H9 (cell line): Measurements from ENCODE around the gene SAV1. TPM values are rescaled to one million over a fixed set of nuclear protein-coding genes. Genes with fewer than 3 reads are reported as not detected.

ENCODE experiments used
- DNase-seq: peaks from one replicate; pipeline ENCODE4 v3.0.0-alpha.2; 2017
- H2AFZ ChIP-seq: one replicate; pipeline ENCODE4 v1.6.1; 2013; ENCODE audit warnings: mild to moderate bottlenecking, low read length, control low read depth, moderate library complexity
- H2AK5ac ChIP-seq: 2 replicates; pipeline ENCODE4 v1.6.1; 2013; ENCODE audit warnings: low read length, control low read depth, mixed read lengths; ENCODE audit not compliant: insufficient read length
- H2BK120ac ChIP-seq: one replicate; pipeline ENCODE4 v1.6.1; 2013; ENCODE audit warnings: low read depth, mild to moderate bottlenecking, low read length, control low read depth, inconsistent platforms; ENCODE audit not compliant: poor library complexity, severe bottlenecking
- H2BK12ac ChIP-seq: 2 replicates; pipeline ENCODE4 v1.6.1; 2013; ENCODE audit warnings: low read length, control low read depth, mixed read lengths, low read depth; ENCODE audit not compliant: insufficient read length
- H2BK15ac ChIP-seq: 2 replicates; pipeline ENCODE4 v1.6.1; 2013; ENCODE audit warnings: low read depth, low read length, control low read depth
- H2BK20ac ChIP-seq: one replicate; pipeline ENCODE4 v1.6.1; 2013; ENCODE audit warnings: low read depth, mild to moderate bottlenecking, low read length, control low read depth, inconsistent platforms; ENCODE audit not compliant: poor library complexity, severe bottlenecking
- H2BK5ac ChIP-seq: 2 replicates; pipeline ENCODE4 v1.6.1; 2013; ENCODE audit warnings: low read length, control low read depth, mixed read lengths; ENCODE audit not compliant: insufficient read length
- H3K14ac ChIP-seq: 2 replicates; pipeline ENCODE4 v1.6.1; 2013; ENCODE audit warnings: low read length, control low read depth; ENCODE audit not compliant: insufficient read depth
- H3K18ac ChIP-seq: 2 replicates; pipeline ENCODE4 v1.6.1; 2013; ENCODE audit warnings: low read depth, mild to moderate bottlenecking, mixed read lengths, low read length, control low read depth; ENCODE audit not compliant: insufficient read length
- H3K23ac ChIP-seq: 2 replicates; pipeline ENCODE4 v1.6.1; 2013; ENCODE audit warnings: low read length, control low read depth, mixed read lengths, low read depth; ENCODE audit not compliant: insufficient read length
- H3K23me2 ChIP-seq: 2 replicates; pipeline ENCODE4 v1.6.1; 2013; ENCODE audit warnings: low read depth, mild to moderate bottlenecking, mixed read lengths, low read length, control low read depth; ENCODE audit not compliant: insufficient read length, poor library complexity, severe bottlenecking
- H3K27ac ChIP-seq: 2 replicates; pipeline ENCODE4 v1.5.1; 2013; ENCODE audit warnings: low read length, control low read depth, mixed read lengths, low read depth; ENCODE audit not compliant: insufficient read length
- H3K27me3 ChIP-seq: 2 replicates; pipeline ENCODE4 v1.6.1; 2013; ENCODE audit warnings: low read length, control low read depth, inconsistent platforms; ENCODE audit not compliant: insufficient read depth
- H3K4ac ChIP-seq: 2 replicates; pipeline ENCODE4 v1.6.1; 2013; ENCODE audit warnings: low read depth, mild to moderate bottlenecking, control low read depth, inconsistent platforms, low read length, moderate library complexity
- H3K4me1 ChIP-seq: 2 replicates; pipeline ENCODE4 v1.6.1; 2013; ENCODE audit warnings: low read length, control low read depth, inconsistent platforms; ENCODE audit not compliant: insufficient read depth
- H3K4me2 ChIP-seq: 2 replicates; pipeline ENCODE4 v1.6.1; 2013; ENCODE audit warnings: low read length, control low read depth, mixed read lengths; ENCODE audit not compliant: insufficient read length, insufficient read depth
- H3K56ac ChIP-seq: 2 replicates; pipeline ENCODE4 v1.6.1; 2013; ENCODE audit warnings: low read depth, mild to moderate bottlenecking, mixed read lengths, low read length, control low read depth; ENCODE audit not compliant: insufficient read length
- H3K79me1 ChIP-seq: 2 replicates; pipeline ENCODE4 v1.6.1; 2013; ENCODE audit warnings: low read depth, mild to moderate bottlenecking, moderate library complexity, low read length, control low read depth, inconsistent platforms; ENCODE audit not compliant: insufficient read depth, poor library complexity, severe bottlenecking
- H3K79me2 ChIP-seq: 2 replicates; pipeline ENCODE4 v1.6.1; 2013; ENCODE audit warnings: low read length, control low read depth, inconsistent platforms; ENCODE audit not compliant: insufficient read depth
- H3K9ac ChIP-seq: 2 replicates; pipeline ENCODE4 v1.6.1; 2013; ENCODE audit warnings: low read length, control low read depth, mixed read lengths; ENCODE audit not compliant: insufficient read length; ENCODE audit errors: extremely low read depth
- H3K9me3 ChIP-seq: one replicate; pipeline ENCODE4 v1.6.1; 2013; ENCODE audit warnings: low read depth, low read length, inconsistent platforms; ENCODE audit not compliant: control insufficient read depth
- H3T11ph ChIP-seq: one replicate; pipeline ENCODE4 v1.6.1; 2013; ENCODE audit warnings: mild to moderate bottlenecking, low read length, control low read depth, inconsistent platforms
- H4K20me1 ChIP-seq: one replicate; pipeline ENCODE4 v1.6.1; 2013; ENCODE audit not compliant: control insufficient read depth, insufficient read length, insufficient read depth
- H4K5ac ChIP-seq: 2 replicates; pipeline ENCODE4 v1.6.1; 2013; ENCODE audit warnings: low read depth, mild to moderate bottlenecking, mixed read lengths, low read length, control low read depth; ENCODE audit not compliant: insufficient read length
- H4K8ac ChIP-seq: replicated peaks from 2 replicates; pipeline ENCODE4 v1.6.1; 2013; ENCODE audit warnings: low read length, control low read depth, mixed read lengths, low read depth; ENCODE audit not compliant: insufficient read length
- H4K91ac ChIP-seq: 2 replicates; pipeline ENCODE4 v1.6.1; 2013; ENCODE audit warnings: low read depth, mild to moderate bottlenecking, moderate library complexity, mixed read lengths, low read length, control low read depth; ENCODE audit not compliant: insufficient read length
- H3K27ac Mint-ChIP-seq, 3 experiments: 2 replicates in 2 of 3; 3 replicates in 1 of 3; pipeline ENCODE4 v1.8.0; 2020 to 2021; ENCODE audit warnings: mixed read lengths in 3 of 3, mild to moderate bottlenecking in 1 of 3, moderate library complexity in 1 of 3
- H3K27me3 Mint-ChIP-seq: 2 replicates; pipeline ENCODE4 v1.8.0; 2021; ENCODE audit warnings: low read depth, mild to moderate bottlenecking, moderate library complexity, mixed read lengths
- H3K36me3 Mint-ChIP-seq, 3 experiments: 2 replicates in 2 of 3; 3 replicates in 1 of 3; pipeline ENCODE4 v1.8.0; 2020 to 2021; ENCODE audit warnings: low read depth in 3 of 3, mixed read lengths in 3 of 3; ENCODE audit not compliant: insufficient read depth in 1 of 3
- H3K4me1 Mint-ChIP-seq, 2 experiments: 2 replicates each; pipeline ENCODE4 v1.8.0; 2020; ENCODE audit warnings: mixed read lengths in 2 of 2
- H3K4me3 Mint-ChIP-seq, 2 experiments: 2 replicates in 1 of 2; 3 replicates in 1 of 2; pipeline ENCODE4 v1.8.0; 2020 to 2021; ENCODE audit warnings: mild to moderate bottlenecking in 2 of 2, mixed read lengths in 2 of 2, moderate library complexity in 1 of 2
- H3K9me3 Mint-ChIP-seq, 2 experiments: 2 replicates in 1 of 2; 3 replicates in 1 of 2; pipeline ENCODE4 v1.8.0; 2020; ENCODE audit warnings: mild to moderate bottlenecking in 2 of 2, mixed read lengths in 2 of 2, moderate library complexity in 1 of 2
- WGBS: extraction: QIAGEN DNeasy Blood & Tissue Kit; methylation state at CpG from one replicate; pipeline ENCODE4 v1.1.7; 2013; ENCODE audit warnings: missing lambda C conversion rate, low lambda C conversion rate, mixed read lengths; ENCODE audit not compliant: insufficient read length; ENCODE audit errors: extremely low coverage; 5-methylcytosine and 5-hydroxymethylcytosine counted together
- total RNA-seq: library from RNA; stranded (reverse); gene quantifications from 2 replicates; pipeline ENCODE4 v1.2.1, GENCODE V29; 2021
- TF ChIP-seq, protein P1 (sequence below): fragments of 200-600 bp; sonication (generic); conservative IDR thresholded peaks from 3 replicates; pipeline ENCODE4 v1.8.0; 2021; ENCODE audit warnings: antibody characterized with exemption, mild to moderate bottlenecking

The SAV1 gene
- total RNA-seq, 1 experiment from 2014 or later: 57.3 TPM

DNA sequence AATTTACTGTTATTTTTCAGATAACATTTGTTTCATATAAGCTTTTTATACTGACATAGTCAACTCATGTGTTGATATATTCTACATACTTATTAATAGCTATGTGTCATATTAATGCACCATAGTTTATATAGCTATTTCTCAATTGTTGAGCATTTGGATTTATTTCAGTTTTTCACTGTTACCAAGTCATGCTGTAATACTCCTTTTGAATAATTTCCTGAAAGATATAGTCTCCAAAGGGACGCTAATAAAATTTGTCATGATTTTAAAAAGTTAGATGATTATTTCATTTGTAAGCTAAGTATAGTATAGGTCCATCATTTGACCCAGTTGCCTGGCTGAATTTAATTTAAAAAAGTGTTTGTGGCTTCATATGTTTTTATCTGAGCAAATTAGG is 60.3 kb downstream of the SAV1 start:
- H2BK120ac ChIP-seq: no peak overlapping the region
- no peaks in the 10 kb centered on the region for H3K79me2 ChIP-seq
- H3K56ac ChIP-seq: no peak overlapping the region
- no peaks in the 10 kb centered on the region for H3K27me3 ChIP-seq
- H3K23me2 ChIP-seq: no peaks in the 10 kb centered on the region
- H3K27ac Mint-ChIP-seq: no peak overlapping the region
- H2BK5ac ChIP-seq: no peak overlapping the region
- no peak overlapping the region for H3K27ac ChIP-seq
- no peak overlapping the region for H2BK15ac ChIP-seq
- no peak overlapping the region for H3T11ph ChIP-seq
- TF ChIP-seq, protein P1, sequence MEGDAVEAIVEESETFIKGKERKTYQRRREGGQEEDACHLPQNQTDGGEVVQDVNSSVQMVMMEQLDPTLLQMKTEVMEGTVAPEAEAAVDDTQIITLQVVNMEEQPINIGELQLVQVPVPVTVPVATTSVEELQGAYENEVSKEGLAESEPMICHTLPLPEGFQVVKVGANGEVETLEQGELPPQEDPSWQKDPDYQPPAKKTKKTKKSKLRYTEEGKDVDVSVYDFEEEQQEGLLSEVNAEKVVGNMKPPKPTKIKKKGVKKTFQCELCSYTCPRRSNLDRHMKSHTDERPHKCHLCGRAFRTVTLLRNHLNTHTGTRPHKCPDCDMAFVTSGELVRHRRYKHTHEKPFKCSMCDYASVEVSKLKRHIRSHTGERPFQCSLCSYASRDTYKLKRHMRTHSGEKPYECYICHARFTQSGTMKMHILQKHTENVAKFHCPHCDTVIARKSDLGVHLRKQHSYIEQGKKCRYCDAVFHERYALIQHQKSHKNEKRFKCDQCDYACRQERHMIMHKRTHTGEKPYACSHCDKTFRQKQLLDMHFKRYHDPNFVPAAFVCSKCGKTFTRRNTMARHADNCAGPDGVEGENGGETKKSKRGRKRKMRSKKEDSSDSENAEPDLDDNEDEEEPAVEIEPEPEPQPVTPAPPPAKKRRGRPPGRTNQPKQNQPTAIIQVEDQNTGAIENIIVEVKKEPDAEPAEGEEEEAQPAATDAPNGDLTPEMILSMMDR: no peak
- no peak overlapping the region for H3K4ac ChIP-seq
- no peaks in the 10 kb centered on the region for H3K36me3 Mint-ChIP-seq
- no peaks in the 10 kb centered on the region for H3K4me1 Mint-ChIP-seq
- H3K27me3 Mint-ChIP-seq: no peaks in the 10 kb centered on the region
- no peak overlapping the region for H2BK20ac ChIP-seq
- no peak overlapping the region for H3K18ac ChIP-seq
- H3K4me3 Mint-ChIP-seq: no peak overlapping the region
- H3K79me1 ChIP-seq: no peaks in the 10 kb centered on the region
- H3K4me1 ChIP-seq: no peaks in the 10 kb centered on the region
- no peak overlapping the region for H4K8ac ChIP-seq
- H3K4me2 ChIP-seq: no peak overlapping the region
- no CpG with 5 or more reads among the region's 1 CpG for WGBS
- H4K5ac ChIP-seq: no peak overlapping the region
- DNase-seq: no peak
- H4K91ac ChIP-seq: no peak overlapping the region
- H2AFZ ChIP-seq: no peak overlapping the region
- no peak overlapping the region for H2AK5ac ChIP-seq
- no peak overlapping the region for H2BK12ac ChIP-seq
- no peak overlapping the region for H3K23ac ChIP-seq
- no peaks in the 10 kb centered on the region for H4K20me1 ChIP-seq
- no peaks in the 10 kb centered on the region for H3K9me3 ChIP-seq
- no peak overlapping the region for H3K14ac ChIP-seq
- no peaks in the 10 kb centered on the region for H3K9me3 Mint-ChIP-seq
- H3K9ac ChIP-seq: no peak overlapping the region
